Body of pancreas (tissue), 4 donors: ENCODE measurements around the gene LHX3. TPM values are rescaled to one million over a fixed set of nuclear protein-coding genes. Genes with fewer than 3 reads are reported as not detected.

ENCODE experiments used
- ATAC-seq: fragments of 150-250 bp; one replicate; pipeline ENCODE4 v1.9.1; 2016
- DNase-seq, 4 donors: peaks; one replicate each; pipeline ENCODE4 v3.0.0-alpha.2; 2019
- H3K27ac ChIP-seq, 4 donors: fragments of 200-600 bp; sonication (generic); 1 replicate in 3 of 4; 2 replicates in 1 of 4; pipeline versions ENCODE4 v1.5.1 to v1.6.1; 2016 to 2019; ENCODE audit warnings: mild to moderate bottlenecking in 1 of 4, mixed read lengths in 1 of 4, moderate library complexity in 1 of 4
- H3K27me3 ChIP-seq, 2 donors: fragments of 200-600 bp; sonication (generic); one replicate each; pipeline ENCODE4 v1.6.0; 2016; ENCODE audit warnings: mild to moderate bottlenecking in 1 of 2
- H3K36me3 ChIP-seq, 2 donors: fragments of 200-600 bp; sonication (generic); replicated peaks in 1 of 2; 2 replicates each; pipeline ENCODE4 v1.5.1; 2016; ENCODE audit warnings: low read depth in 2 of 2; ENCODE audit not compliant: insufficient read depth in 1 of 2
- H3K4me1 ChIP-seq: fragments of 200-600 bp; sonication (generic); one replicate; pipeline ENCODE4 v1.6.0; 2016
- H3K4me3 ChIP-seq, 2 donors: fragments of 200-600 bp; sonication (generic); 1 replicate in 1 of 2; 2 replicates in 1 of 2; pipeline ENCODE4 v1.5.1; 2016 to 2019
- H3K9me3 ChIP-seq, 3 donors: fragments of 200-600 bp; sonication (generic); 1 replicate in 2 of 3; 2 replicates in 1 of 3; pipeline ENCODE4 v1.5.1; 2016
- CTCF ChIP-seq, 7 experiments: fragments of 450-650 bp in 4 of 7; fragments of 200-600 bp in 3 of 7; sonication (generic) in 3 of 7; IDR thresholded peaks; one replicate each; pipeline ENCODE4 v1.5.1; 2016 to 2019; ENCODE audit warnings: antibody characterized with exemption in 7 of 7
- POLR2A ChIP-seq, 3 donors: fragments of 450-650 bp; IDR thresholded peaks; one replicate each; pipeline ENCODE4 v1.6.1; 2016; ENCODE audit warnings: antibody characterized with exemption in 3 of 3, mild to moderate bottlenecking in 2 of 3
- WGBS, 2 donors: methylation state at CpG; one replicate each; pipeline ENCODE4 v1.1.5; 2017; 5-methylcytosine and 5-hydroxymethylcytosine counted together
- intact Hi-C: fragments of 100-400 bp; cut with DNase I; formaldehyde crosslinking; loops from one replicate; pipeline ENCODE4 v1.15.1; 2023
- total RNA-seq, 2 donors: library from RNA; depleted of rRNA; stranded (reverse); fragments of >200 nt; gene quantifications; one replicate each; pipeline ENCODE4 v1.1.0, GENCODE V29; 2016

Gene LHX3
- total RNA-seq, 2 donors from 2014 or later = not detected

GRCh38 chr9:136197084-136197875, 7.6 kb downstream of the LHX3 start:
- DNase-seq (no peak), ATAC-seq (no peak)
- Histone ChIP-seq H3K27ac (no peak overlapping the region), H3K9me3 (no peaks in the 10 kb centered on the region), H3K4me3 (no peak overlapping the region), H3K4me1 (peaks cover 11% of the 10 kb centered on the region), H3K27me3 (peaks cover 0 to 56% of the 10 kb centered on the region in 2 donors), H3K36me3 (no peaks in the 10 kb centered on the region)
- 6 to 7% methylated on average over 11 to 29 of the region's 35 CpGs for WGBS, 2 donors
- TF ChIP-seq CTCF (IDR thresholded peaks at IDR 0.05) = no peak
- intact Hi-C loops = no loop called here

- intact Hi-C loops = no loop called here
- Histone ChIP-seq H3K27me3 (peaks cover 0 to 56% of the 10 kb centered on the region in 2 donors), H3K27ac (no peak overlapping the region), H3K4me3 (no peak overlapping the region), H3K4me1 (peaks cover 11% of the 10 kb centered on the region), H3K9me3 (no peaks in the 10 kb centered on the region), H3K36me3 (no peaks in the 10 kb centered on the region)
- TF ChIP-seq POLR2A (IDR thresholded peaks at IDR 0.05) (no peak), CTCF (IDR thresholded peaks at IDR 0.05) (no peak)
- ATAC-seq (no peak), DNase-seq (no peak)
- 1 to 2% methylated on average over 13 to 16 of the region's 16 CpGs for WGBS, 2 donors
Measured at GRCh38 chr9:136196404-136197083, 8.4 kb downstream of the LHX3 start.

- intact Hi-C loops = no loop called here
- Histone ChIP-seq H3K36me3 (no peaks in the 10 kb centered on the region), H3K27ac (no peak overlapping the region), H3K4me3 (no peak overlapping the region), H3K9me3 (no peaks in the 10 kb centered on the region), H3K4me1 (peaks cover 11% of the 10 kb centered on the region), H3K27me3 (peaks cover 0 to 47% of the 10 kb centered on the region in 2 donors)
- no peak for ATAC-seq
- DNase-seq = no peak
- 8 to 22% methylated on average over 3 to 5 of the region's 5 CpGs for WGBS, 2 donors
- TF ChIP-seq POLR2A (IDR thresholded peaks at IDR 0.05) = no peak
- no peak for TF ChIP-seq CTCF (IDR thresholded peaks at IDR 0.05)
Measured at GRCh38 chr9:136194540-136194939, 10.4 kb downstream of the LHX3 start.

- H3K9me3 ChIP-seq = no peaks in the 10 kb centered on the region
- TF ChIP-seq POLR2A (IDR thresholded peaks at IDR 0.05) = no peak
- TF ChIP-seq CTCF (IDR thresholded peaks at IDR 0.05) = no peak
- intact Hi-C loops = no loop called here
- no peak for ATAC-seq
- DNase-seq = no peak
- H3K4me1 ChIP-seq = peaks cover 11% of the 10 kb centered on the region
- no peak overlapping the region for H3K27ac ChIP-seq
- peaks cover 0 to 43% of the 10 kb centered on the region in 2 donors for H3K27me3 ChIP-seq
- H3K4me3 ChIP-seq = no peak overlapping the region
- WGBS, 2 donors = 2% methylated on average over 35 of the region's 45 CpGs; no CpG with 5 or more reads in 1 of the 2 donors
- H3K36me3 ChIP-seq = no peaks in the 10 kb centered on the region
Measured at GRCh38 chr9:136193891-136194279, 11.0 kb downstream of the LHX3 start.
